ENCODE measurements around the gene PIGA.
"Not testable (repeated sequence)": the region's sequence is repeated elsewhere in the genome, so short reads cannot be mapped to it uniquely, and the experiment has no call there.

The PIGA gene

GRCh38 chrX:15320297-15320696 lies 15.0 kb downstream of the PIGA start:
- no peak for DNase-seq

- DNase-seq, result no peak
These were observed 16.2 kb downstream of the PIGA start for GRCh38 chrX:15319075-15319474.

- DNase-seq, result no peak
These were observed 19.8 kb downstream of the PIGA start, which contains the start of gene ASB11 for GRCh38 chrX:15315509-15315908. Gene ASB11, minus strand, starts transcription at chrX:15315640. Its CDS starts 35 bp downstream, at chrX:15315605.

- DNase-seq, result no peak
These were observed 20.9 kb downstream of the PIGA start for GRCh38 chrX:15314472-15314871.

GRCh38 chrX:15311119-15311518 lies 24.2 kb downstream of the PIGA start:
- DNase-seq, result no peak

GRCh38 chrX:15310117-15310516 lies 25.2 kb downstream of the PIGA start:
- DNase-seq, result no peak

GRCh38 chrX:15305899-15306298 lies 29.4 kb downstream of the PIGA start:
- not testable (repeated sequence) for DNase-seq

GRCh38 chrX:15301924-15302323 lies 33.4 kb downstream of the PIGA start:
- no peak for DNase-seq

GRCh38 chrX:15299941-15300851 lies 35.1 kb downstream of the PIGA start:
- no peak for DNase-seq

GRCh38 chrX:15298780-15299179 lies 36.5 kb downstream of the PIGA start:
- no peak for DNase-seq

- DNase-seq, result no peak
These were observed 37.1 kb downstream of the PIGA start for GRCh38 chrX:15298201-15298600.

GRCh38 chrX:15293451-15293850 lies 41.9 kb downstream of the PIGA start:
- no peak for DNase-seq

- no peak for DNase-seq
These were observed 42.5 kb downstream of the PIGA start for GRCh38 chrX:15292861-15293260.

- no peak for DNase-seq
These were observed 57.7 kb downstream of the PIGA start for GRCh38 chrX:15277604-15278003.

GRCh38 chrX:15274946-15275345 lies 60.4 kb downstream of the PIGA start:
- no peak for DNase-seq

- not testable (repeated sequence) for DNase-seq
These were observed 62.0 kb downstream of the PIGA start for GRCh38 chrX:15273275-15273674.

- no peak for DNase-seq
These were observed 63.6 kb downstream of the PIGA start for GRCh38 chrX:15271757-15272156.

GRCh38 chrX:15269618-15270521 lies 65.5 kb downstream of the PIGA start, which contains the start of gene ASB9:
Gene ASB9, minus strand, starts transcription at chrX:15270083. Its CDS starts 209 bp downstream, at chrX:15269874.
- DNase-seq, result no peak

Measured in activated T-cell treated with anti-CD3 and anti-CD28 coated beads for 4 hours (primary cell).